Endothelial cell of umbilical vein (primary cell): Measurements from ENCODE around the gene TTC9B. TPM values are rescaled to one million over a fixed set of nuclear protein-coding genes. Genes with fewer than 3 reads are reported as not detected.

Experiments used
- BruUV-seq: library from RNA; stranded (reverse); fragments of 400-500 nt; replicated peaks from 2 replicates; lab custom pipeline; 2021; lab: Mats Ljungman, UMichigan
- CTCF ChIA-PET: fragments of 300-600, 350-600 bp; sonication (Branson Sonifier 250); formaldehyde crosslinking; loops from one replicate; lab custom pipeline; 2021; ENCODE audit warnings: antibody characterized with exemption, inconsistent platforms; lab: Charles Lee
- POLR2A ChIA-PET: fragments of 300-600, 350-600 bp; sonication (Branson Sonifier 250); formaldehyde crosslinking; loops from one replicate; lab custom pipeline; 2021; ENCODE audit warnings: antibody characterized with exemption, inconsistent platforms; lab: Charles Lee
- DNase-seq: peaks from one replicate; pipeline ENCODE4 v3.0.0-alpha.2; 2011; ENCODE audit warnings: low read depth, low spot score
- FAIRE-seq: peaks from 2 replicates; lab custom pipeline; 2011; peaks lifted over from hg19 to GRCh38; lab: Jason Lieb, UNC
- H2AFZ ChIP-seq: 2 replicates; pipeline ENCODE4 v1.6.0; 2012; ENCODE audit warnings: low read depth, low read length, control low read depth, inconsistent platforms
- H3K27ac ChIP-seq: 2 replicates; pipeline ENCODE4 v1.5.1; 2011; ENCODE audit warnings: low read depth, mild to moderate bottlenecking, control low read depth, low read length, moderate library complexity; ENCODE audit not compliant: insufficient read depth
- H3K27me3 ChIP-seq, 2 experiments: 2 replicates each; pipeline versions ENCODE4 v1.6.0 to v1.6.1; 2011; ENCODE audit warnings: low read length in 2 of 2, mixed read lengths in 1 of 2; ENCODE audit not compliant: control insufficient read depth in 2 of 2, insufficient read depth in 2 of 2
- H3K36me3 ChIP-seq, 2 experiments: 2 replicates in 1 of 2; 3 replicates in 1 of 2; pipeline ENCODE4 v1.5.1; 2011; ENCODE audit warnings: low read length in 2 of 2, mild to moderate bottlenecking in 1 of 2, moderate library complexity in 1 of 2; ENCODE audit not compliant: control insufficient read depth in 2 of 2, insufficient read depth in 2 of 2; ENCODE audit errors: extremely low read depth in 1 of 2
- H3K4me1 ChIP-seq: 3 replicates; pipeline ENCODE4 v1.5.1; 2011; ENCODE audit warnings: mild to moderate bottlenecking, low read length; ENCODE audit not compliant: control insufficient read depth, insufficient read depth; ENCODE audit errors: extremely low read depth
- H3K4me2 ChIP-seq: 2 replicates; pipeline ENCODE4 v1.6.1; 2011; ENCODE audit warnings: low read length, control low read depth, mixed read lengths; ENCODE audit not compliant: insufficient read depth
- H3K4me3 ChIP-seq, 3 experiments: fragments of 200-600 bp in 1 of 3; sonication (generic), shearing (Covaris generic) in 1 of 3; replicated peaks in 1 of 3; 2 replicates each; pipeline ENCODE4 v1.5.1; 2011 to 2016; ENCODE audit warnings: control low read depth in 3 of 3, low read length in 3 of 3, mild to moderate bottlenecking in 2 of 3, inconsistent platforms in 1 of 3, low read depth in 1 of 3, moderate library complexity in 1 of 3; ENCODE audit not compliant: insufficient read depth in 1 of 3
- H3K79me2 ChIP-seq: 2 replicates; pipeline ENCODE4 v1.6.0; 2012; ENCODE audit warnings: low read length, inconsistent platforms; ENCODE audit not compliant: control insufficient read depth, insufficient read depth
- H3K9ac ChIP-seq: replicated peaks from 2 replicates; pipeline ENCODE3; 2011; ENCODE audit warnings: low read length, control low read depth; ENCODE audit not compliant: insufficient read depth; ENCODE audit errors: extremely low read depth
- H3K9me1 ChIP-seq: replicated peaks from 3 replicates; pipeline ENCODE4 v1.6.0; 2011; ENCODE audit warnings: mild to moderate bottlenecking, low read length; ENCODE audit not compliant: control insufficient read depth, insufficient read depth; ENCODE audit errors: extremely low read depth
- H3K9me3 ChIP-seq: replicated peaks from 2 replicates; pipeline ENCODE4 v1.5.1; 2012; ENCODE audit warnings: low read length, inconsistent platforms; ENCODE audit not compliant: control insufficient read depth, insufficient read depth
- H4K20me1 ChIP-seq: replicated peaks from 2 replicates; pipeline ENCODE3; 2011; ENCODE audit warnings: mild to moderate bottlenecking, low read length; ENCODE audit not compliant: control insufficient read depth, insufficient read depth; ENCODE audit errors: extremely low read depth
- EZH2 ChIP-seq: IDR thresholded peaks from 2 replicates; pipeline ENCODE4 v1.6.1; 2012; ENCODE audit warnings: borderline replicate concordance, low read depth, mild to moderate bottlenecking, moderate library complexity, low read length, inconsistent platforms; ENCODE audit not compliant: severe bottlenecking
- FOS ChIP-seq: IDR thresholded peaks from 2 replicates; pipeline ENCODE4 v1.6.1; 2011; ENCODE audit warnings: mild to moderate bottlenecking, low read length, moderate library complexity, borderline replicate concordance; ENCODE audit not compliant: insufficient read depth
- GATA2 ChIP-seq: IDR thresholded peaks from 2 replicates; pipeline ENCODE4 v1.7.0; 2011; ENCODE audit warnings: low read depth, mild to moderate bottlenecking, moderate library complexity, mixed read lengths, low read length; ENCODE audit not compliant: insufficient read length, insufficient read depth
- JUN ChIP-seq: IDR thresholded peaks from 2 replicates; pipeline ENCODE4 v1.6.1; 2011; ENCODE audit warnings: borderline replicate concordance, low read depth; ENCODE audit not compliant: insufficient read length, insufficient read depth
- MYC ChIP-seq: IDR thresholded peaks from one replicate; pipeline ENCODE4 v1.6.1; 2011; ENCODE audit warnings: mild to moderate bottlenecking, low read depth, low read length
- POLR2A ChIP-seq: IDR thresholded peaks from 2 replicates; pipeline ENCODE4 v1.6.1; 2012; ENCODE audit warnings: low read depth, mild to moderate bottlenecking, control low read depth, low read length
- POLR2AphosphoS5 ChIP-seq: IDR thresholded peaks from 2 replicates; pipeline ENCODE4 v1.6.1; 2012; ENCODE audit warnings: low read depth, mild to moderate bottlenecking, control low read depth, low read length, moderate library complexity; ENCODE audit not compliant: insufficient read depth
- dilution Hi-C: fragments of 300-500 bp; cut with MboI; formaldehyde crosslinking; loops from one replicate; pipeline ENCODE4 v1.15.0; 2019; ENCODE audit warnings: low sequenced_read_pairs; ENCODE audit not compliant: extremely low pct_ligation_motif_present
- intact Hi-C: fragments of 100-400 bp; cut with micrococcal nuclease; formaldehyde crosslinking; loops from one replicate; pipeline ENCODE4 v1.10.0; 2022
- polyA plus RNA-seq, 4 experiments: library from polyadenylated mRNA; depleted of rRNA in 3 of 4; stranded (reverse) in 3 of 4; unstranded in 1 of 4; fragments of >200 nt; gene quantifications; 2 replicates each; pipeline versions ENCODE4 v1.2.1 to v1.2.3, GENCODE V29; 2011 to 2012; ENCODE audit warnings: missing spikeins in 1 of 4
- total RNA-seq: library from RNA; stranded (reverse); gene quantifications from 2 replicates; pipeline ENCODE4 v1.2.3, GENCODE V29; 2021
- TF ChIP-seq, protein P1 (sequence below): IDR thresholded peaks from 2 replicates; pipeline ENCODE4 v1.6.1; 2011; ENCODE audit not compliant: insufficient read depth, insufficient read length
- TF ChIP-seq, protein P2 (sequence below), 2 donors: IDR thresholded peaks; 1 replicate in 1 of 2; 2 replicates in 1 of 2; pipeline ENCODE4 v1.5.1; 2011; ENCODE audit warnings: low read length in 2 of 2, mild to moderate bottlenecking in 2 of 2, moderate library complexity in 2 of 2, control low read depth in 1 of 2, inconsistent platforms in 1 of 2, low read depth in 1 of 2; ENCODE audit not compliant: insufficient read depth in 1 of 2; ENCODE audit errors: extremely low read depth in 1 of 2

TTC9B gene
- total and polyA plus RNA-seq, 2 donors (not counting 3 experiments of a cell fraction or from before 2014, with no cell fraction given) = not detected

DNA sequence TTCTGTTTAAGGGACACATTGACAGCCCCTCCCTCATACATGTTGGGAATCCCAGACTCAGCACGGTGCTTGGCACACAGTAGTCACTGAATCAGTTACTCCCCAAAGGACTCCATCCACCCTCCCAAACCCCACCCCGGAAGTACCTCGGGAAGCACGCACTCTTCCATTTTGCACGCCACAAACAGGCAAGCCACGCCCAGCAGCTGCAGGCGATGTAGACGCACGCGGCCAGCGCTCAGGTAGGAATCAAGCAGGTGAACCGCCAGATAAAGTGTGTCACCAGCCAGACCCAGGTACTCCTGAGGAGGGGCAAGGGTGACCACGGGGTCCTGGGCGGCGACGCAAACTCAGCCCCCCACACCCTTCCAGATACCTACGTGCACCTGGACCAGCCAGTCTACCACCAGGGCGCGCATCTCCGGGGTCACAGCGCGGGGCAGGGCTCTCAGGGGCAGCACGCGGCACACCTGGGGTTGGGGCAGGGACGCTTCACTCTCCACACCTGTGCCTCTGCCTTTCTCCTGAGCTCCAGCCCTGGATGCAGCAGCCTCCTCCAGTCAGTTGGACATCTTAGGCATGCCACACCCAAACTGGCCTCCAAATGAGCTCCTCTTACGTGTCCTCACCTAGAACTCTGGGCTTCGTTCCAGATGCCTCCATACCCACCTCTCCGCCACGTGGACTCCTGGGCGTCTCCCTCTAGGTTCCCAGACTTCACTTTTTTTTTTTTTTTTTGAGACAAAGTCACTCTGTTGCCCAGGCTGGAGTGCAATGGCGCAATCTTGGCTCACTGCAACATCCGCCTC lies 6.4 kb upstream of the TTC9B start:
- FAIRE-seq (no peak), DNase-seq (no peak)
- dilution Hi-C loops (no loop called here), intact Hi-C loops (loop anchor here (5.0 kb wide), 1 partner anchor 67 kb away; no protein-coding TSS in a partner anchor)
- peaks cover 23 to 35% of the 10 kb centered on the region in 2 experiments for H3K27me3 ChIP-seq
- no peak overlapping the region for H3K27ac ChIP-seq
- H3K4me1 ChIP-seq = peaks cover 18% of the 10 kb centered on the region
- no peaks in the 10 kb centered on the region for H3K79me2 ChIP-seq
- H3K36me3 ChIP-seq = no peaks in the 10 kb centered on the region
- TF ChIP-seq POLR2A (no peak), JUN (no peak), FOS (no peak), EZH2 (no peak), MYC (no peak), GATA2 (no peak), POLR2AphosphoS5 (no peak)
- TF ChIP-seq, protein P1, sequence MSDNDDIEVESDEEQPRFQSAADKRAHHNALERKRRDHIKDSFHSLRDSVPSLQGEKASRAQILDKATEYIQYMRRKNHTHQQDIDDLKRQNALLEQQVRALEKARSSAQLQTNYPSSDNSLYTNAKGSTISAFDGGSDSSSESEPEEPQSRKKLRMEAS = no peak
- TF ChIP-seq, protein P2, sequence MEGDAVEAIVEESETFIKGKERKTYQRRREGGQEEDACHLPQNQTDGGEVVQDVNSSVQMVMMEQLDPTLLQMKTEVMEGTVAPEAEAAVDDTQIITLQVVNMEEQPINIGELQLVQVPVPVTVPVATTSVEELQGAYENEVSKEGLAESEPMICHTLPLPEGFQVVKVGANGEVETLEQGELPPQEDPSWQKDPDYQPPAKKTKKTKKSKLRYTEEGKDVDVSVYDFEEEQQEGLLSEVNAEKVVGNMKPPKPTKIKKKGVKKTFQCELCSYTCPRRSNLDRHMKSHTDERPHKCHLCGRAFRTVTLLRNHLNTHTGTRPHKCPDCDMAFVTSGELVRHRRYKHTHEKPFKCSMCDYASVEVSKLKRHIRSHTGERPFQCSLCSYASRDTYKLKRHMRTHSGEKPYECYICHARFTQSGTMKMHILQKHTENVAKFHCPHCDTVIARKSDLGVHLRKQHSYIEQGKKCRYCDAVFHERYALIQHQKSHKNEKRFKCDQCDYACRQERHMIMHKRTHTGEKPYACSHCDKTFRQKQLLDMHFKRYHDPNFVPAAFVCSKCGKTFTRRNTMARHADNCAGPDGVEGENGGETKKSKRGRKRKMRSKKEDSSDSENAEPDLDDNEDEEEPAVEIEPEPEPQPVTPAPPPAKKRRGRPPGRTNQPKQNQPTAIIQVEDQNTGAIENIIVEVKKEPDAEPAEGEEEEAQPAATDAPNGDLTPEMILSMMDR (IDR thresholded peaks at IDR 0.05; ENCODE audit: extremely low read depth in 1 of 2, insufficient read depth in 1 of 2, low read depth in 1 of 2, low read length in 2 of 2) = no peak
- no TSS peak for BruUV-seq
- H3K9me1 ChIP-seq = no peaks in the 10 kb centered on the region
- no peak overlapping the region for H2AFZ ChIP-seq
- no peak overlapping the region for H3K4me2 ChIP-seq
- no peaks in the 10 kb centered on the region for H4K20me1 ChIP-seq
- H3K9me3 ChIP-seq = no peaks in the 10 kb centered on the region
- ChIA-PET POLR2A (no interaction called here), CTCF (interaction anchor here (2.7 kb wide), 1 partner anchor 85 kb away, joined by 8 read pairs; no protein-coding TSS in a partner anchor)
- H3K9ac ChIP-seq = no peak overlapping the region
- H3K4me3 ChIP-seq = no peak overlapping the region
